ENCODE measurements around the gene FAM32A.

FAM32A gene

GRCh38 chr19:16202320-16203255, 17.4 kb downstream of the FAM32A start:
- DNase-seq (ENCODE audit: low spot score), result no peak

- no peak for DNase-seq (ENCODE audit: low spot score)
Observed at GRCh38 chr19:16203256-16204004, 18.2 kb downstream of the FAM32A start.

- no peak for DNase-seq (ENCODE audit: low spot score)
Observed at GRCh38 chr19:16204005-16204294, 18.7 kb downstream of the FAM32A start.

GRCh38 chr19:16205205-16206045, 20.2 kb downstream of the FAM32A start:
- DNase-seq (ENCODE audit: low spot score), result no peak

GRCh38 chr19:16206046-16206605, 20.9 kb downstream of the FAM32A start:
- DNase-seq (ENCODE audit: low spot score), result no peak

- no peak for DNase-seq (ENCODE audit: low spot score)
Observed at GRCh38 chr19:16206637-16207036, 21.4 kb downstream of the FAM32A start.

GRCh38 chr19:16207063-16207462, 21.9 kb downstream of the FAM32A start:
- no peak for DNase-seq (ENCODE audit: low spot score)

- no peak for DNase-seq (ENCODE audit: low spot score)
Observed at GRCh38 chr19:16207490-16208025, 22.3 kb downstream of the FAM32A start.

GRCh38 chr19:16208064-16208759, 23.0 kb downstream of the FAM32A start:
- no peak for DNase-seq (ENCODE audit: low spot score)

- DNase-seq (ENCODE audit: low spot score), result no peak
Observed at GRCh38 chr19:16208847-16209665, 23.8 kb downstream of the FAM32A start.

- DNase-seq (ENCODE audit: low spot score), result no peak
Observed at GRCh38 chr19:16210168-16210567, 25.0 kb downstream of the FAM32A start.

- DNase-seq (ENCODE audit: low spot score), result no peak
Observed at GRCh38 chr19:16213076-16213475, 27.9 kb downstream of the FAM32A start.

- no peak for DNase-seq (ENCODE audit: low spot score)
Observed at GRCh38 chr19:16216744-16217670, 31.8 kb downstream of the FAM32A start.

- DNase-seq (ENCODE audit: low spot score), result no peak
Observed at GRCh38 chr19:16217716-16218451, 32.7 kb downstream of the FAM32A start.

GRCh38 chr19:16218851-16219250, 33.6 kb downstream of the FAM32A start:
- DNase-seq (ENCODE audit: low spot score), result no peak

- no peak for DNase-seq (ENCODE audit: low spot score)
Observed at GRCh38 chr19:16222806-16223205, 37.6 kb downstream of the FAM32A start.

GRCh38 chr19:16223746-16224145, 38.5 kb downstream of the FAM32A start:
- no peak for DNase-seq (ENCODE audit: low spot score)

- no peak for DNase-seq (ENCODE audit: low spot score)
Observed at GRCh38 chr19:16224293-16225045, 39.3 kb downstream of the FAM32A start.
